HG03439 (cell line): ENCODE results near the gene TMEM92.
"Not testable (repeated sequence)": the region's sequence is repeated elsewhere in the genome, so short reads cannot be mapped to it uniquely, and the experiment has no call there.

Experiments
- ATAC-seq: cut with Tn5 transposase; IDR thresholded peaks from one replicate; pipeline ENCODE4 v1.9.1; 2021; ENCODE audit warnings: mild to moderate bottlenecking, moderate library complexity; ENCODE audit not compliant: unreplicated experiment

Gene TMEM92

GRCh38 chr17:50261051-50261915, 13.0 kb upstream of the TMEM92 start:
- ATAC-seq = no peak

- ATAC-seq = no peak
Measured at GRCh38 chr17:50262001-50262794, 12.1 kb upstream of the TMEM92 start.

- ATAC-seq = no peak
Measured at GRCh38 chr17:50263331-50264262, 10.7 kb upstream of the TMEM92 start.

- no peak for ATAC-seq
Measured at GRCh38 chr17:50264263-50265113, 9.8 kb upstream of the TMEM92 start.

- no peak for ATAC-seq
Measured at GRCh38 chr17:50265212-50265611, 9.1 kb upstream of the TMEM92 start.

- no peak for ATAC-seq
Measured at GRCh38 chr17:50265690-50266315, 8.5 kb upstream of the TMEM92 start.

GRCh38 chr17:50266384-50267073, 7.7 kb upstream of the TMEM92 start:
- ATAC-seq = no peak

GRCh38 chr17:50267074-50267841, 7.0 kb upstream of the TMEM92 start:
- no peak for ATAC-seq

- no peak for ATAC-seq
Measured at GRCh38 chr17:50268026-50268425, 6.2 kb upstream of the TMEM92 start.

- no peak for ATAC-seq
Measured at GRCh38 chr17:50268743-50269275, 5.5 kb upstream of the TMEM92 start.

GRCh38 chr17:50269477-50270434, 4.5 kb upstream of the TMEM92 start:
- no peak for ATAC-seq

- ATAC-seq = no peak
Measured at GRCh38 chr17:50270435-50271362, 3.6 kb upstream of the TMEM92 start.

GRCh38 chr17:50271363-50271750, 2.9 kb upstream of the TMEM92 start:
- not testable (repeated sequence) for ATAC-seq

- ATAC-seq = no peak
Measured at GRCh38 chr17:50272246-50272645, 2.0 kb upstream of the TMEM92 start.

- ATAC-seq = no peak
Measured at GRCh38 chr17:50272711-50273653, 1.3 kb upstream of the TMEM92 start.
